ENCODE results near the gene AP3B1. TPM values are rescaled to one million over a fixed set of nuclear protein-coding genes. Genes with fewer than 3 reads are reported as not detected.
A peak's percentile ranks its signal among the peaks of the same experiment; 100 is the strongest.

The AP3B1 gene
- total and polyA plus RNA-seq, 2 donors (not counting 1 experiment from before 2014, with no cell fraction given), result 26.8 to 58.9 TPM

GRCh38 chr5:78269088-78269703, 25.3 kb downstream of the AP3B1 start:
- ChIA-PET CTCF (interaction anchor here (0.6 to 3.4 kb wide), 12 partner anchors 8 to 709 kb away, joined by 3 to 21 read pairs (median 4); partner anchors contain the start of gene AP3B1), POLR2A (no interaction called here)
- H2AFZ ChIP-seq (ENCODE audit: insufficient read depth, low read depth, low read length, poor library complexity, severe bottlenecking), result no peak overlapping the region
- intact Hi-C loops (cut with micrococcal nuclease), result loop anchor here (1.0 to 10.0 kb wide), 3 partner anchors 47 to 752 kb away; no protein-coding TSS in a partner anchor
- H3K4me3 ChIP-seq (ENCODE audit: control extremely low read depth in 1 of 5, extremely low read depth in 1 of 5, insufficient read depth in 1 of 5, low read depth in 2 of 5, low read length in 4 of 5), result no peak overlapping the region
- no peaks in the 10 kb centered on the region for H3K9me3 Mint-ChIP-seq (ENCODE audit: insufficient read depth)
- DNase-seq (peak; percentile 50), ATAC-seq (ENCODE audit: low read depth) (peak; percentile 54)
- peaks cover 26% of the 10 kb centered on the region for H3K79me2 ChIP-seq (ENCODE audit: control insufficient read depth, insufficient read depth, low read length)
- H3K27me3 ChIP-seq (replicated peaks in 1 of 4; ENCODE audit: control extremely low read depth in 1 of 4, control insufficient read depth in 3 of 4, insufficient read depth in 4 of 4, low read length in 3 of 4), result no peaks in the 10 kb centered on the region
- H3K27ac ChIP-seq (ENCODE audit: low read length in 2 of 2), result no peak overlapping the region
- TF ChIP-seq, protein P1, sequence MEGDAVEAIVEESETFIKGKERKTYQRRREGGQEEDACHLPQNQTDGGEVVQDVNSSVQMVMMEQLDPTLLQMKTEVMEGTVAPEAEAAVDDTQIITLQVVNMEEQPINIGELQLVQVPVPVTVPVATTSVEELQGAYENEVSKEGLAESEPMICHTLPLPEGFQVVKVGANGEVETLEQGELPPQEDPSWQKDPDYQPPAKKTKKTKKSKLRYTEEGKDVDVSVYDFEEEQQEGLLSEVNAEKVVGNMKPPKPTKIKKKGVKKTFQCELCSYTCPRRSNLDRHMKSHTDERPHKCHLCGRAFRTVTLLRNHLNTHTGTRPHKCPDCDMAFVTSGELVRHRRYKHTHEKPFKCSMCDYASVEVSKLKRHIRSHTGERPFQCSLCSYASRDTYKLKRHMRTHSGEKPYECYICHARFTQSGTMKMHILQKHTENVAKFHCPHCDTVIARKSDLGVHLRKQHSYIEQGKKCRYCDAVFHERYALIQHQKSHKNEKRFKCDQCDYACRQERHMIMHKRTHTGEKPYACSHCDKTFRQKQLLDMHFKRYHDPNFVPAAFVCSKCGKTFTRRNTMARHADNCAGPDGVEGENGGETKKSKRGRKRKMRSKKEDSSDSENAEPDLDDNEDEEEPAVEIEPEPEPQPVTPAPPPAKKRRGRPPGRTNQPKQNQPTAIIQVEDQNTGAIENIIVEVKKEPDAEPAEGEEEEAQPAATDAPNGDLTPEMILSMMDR (IDR thresholded peaks at IDR 0.05), result peak; percentile 80
- TF ChIP-seq EZH2 (IDR thresholded peaks at IDR 0.05; ENCODE audit: borderline replicate concordance, insufficient read depth, low read depth, low read length, poor library complexity, severe bottlenecking), result no peak
- H3K36me3 ChIP-seq (replicated peaks in 1 of 2; ENCODE audit: control extremely low read depth in 1 of 2, control insufficient read depth in 1 of 2, extremely low read depth in 1 of 2, insufficient read depth in 2 of 2, low read length in 1 of 2), result peaks cover 0 to 15% of the 10 kb centered on the region in 2 experiments
- no peaks in the 10 kb centered on the region for H3K9me3 ChIP-seq (ENCODE audit: control extremely low read depth in 1 of 3, control insufficient read depth in 2 of 3, insufficient read depth in 1 of 3, low read length in 2 of 3)
- H3K4me2 ChIP-seq (replicated peaks; ENCODE audit: low read depth, low read length, poor library complexity, severe bottlenecking), result no peak overlapping the region
- H3K4me1 ChIP-seq (ENCODE audit: control insufficient read depth in 2 of 2, insufficient read depth in 2 of 2, low read length in 2 of 2), result peaks cover 3 to 16% of the 10 kb centered on the region in 2 donors
- H3K27me3 Mint-ChIP-seq, result no peaks in the 10 kb centered on the region
- no peak overlapping the region for H3K9ac ChIP-seq (ENCODE audit: low read length)
- H3K4me3 Mint-ChIP-seq, result no peak overlapping the region
- H3K4me1 Mint-ChIP-seq, result peaks cover 14% of the 10 kb centered on the region
- H4K20me1 ChIP-seq (ENCODE audit: control insufficient read depth, insufficient read depth, low read length, poor library complexity, severe bottlenecking), result peaks cover 25% of the 10 kb centered on the region
- no peak overlapping the region for H3K27ac Mint-ChIP-seq

DNA sequence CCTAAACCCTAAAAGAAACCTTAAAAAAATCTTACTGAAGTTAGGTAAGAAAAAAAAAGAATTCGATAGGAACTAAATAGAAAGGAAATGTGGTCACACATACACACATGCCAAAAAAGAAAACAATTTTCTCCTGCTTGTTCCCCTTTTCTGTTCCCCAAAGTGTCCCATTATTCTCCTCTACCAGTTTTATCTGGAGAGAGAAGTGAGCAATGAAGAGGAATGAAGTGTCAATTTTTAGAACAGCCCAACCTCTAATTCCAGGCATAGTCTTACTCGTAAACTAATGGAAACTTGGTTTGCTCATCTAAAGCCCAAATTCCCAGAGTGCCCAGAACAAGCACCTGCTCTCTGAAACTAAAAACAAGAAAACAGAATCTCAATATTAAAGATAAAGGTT, 26.1 kb downstream of the AP3B1 start:
- no peaks in the 10 kb centered on the region for H3K27me3 ChIP-seq (replicated peaks in 1 of 4; ENCODE audit: control extremely low read depth in 1 of 4, control insufficient read depth in 3 of 4, insufficient read depth in 4 of 4, low read length in 3 of 4)
- no peak for ATAC-seq (ENCODE audit: low read depth)
- H3K4me3 ChIP-seq (ENCODE audit: control extremely low read depth in 1 of 5, extremely low read depth in 1 of 5, insufficient read depth in 1 of 5, low read depth in 2 of 5, low read length in 4 of 5), result no peak overlapping the region
- H3K9me3 Mint-ChIP-seq (ENCODE audit: insufficient read depth), result no peaks in the 10 kb centered on the region
- H3K27ac Mint-ChIP-seq, result peak overlapping the region; percentile 52
- H3K4me3 Mint-ChIP-seq, result peak overlapping the region; percentile 27
- peak overlapping the region; percentile 25 for H3K9ac ChIP-seq (ENCODE audit: low read length)
- no CpG with 5 or more reads among the region's 2 CpGs for WGBS (ENCODE audit: insufficient coverage)
- TF ChIP-seq, protein P1 (IDR thresholded peaks at IDR 0.05), result no peak
- TF ChIP-seq EZH2 (IDR thresholded peaks at IDR 0.05; ENCODE audit: borderline replicate concordance, insufficient read depth, low read depth, low read length, poor library complexity, severe bottlenecking), result no peak
- H3K4me1 Mint-ChIP-seq, result peaks cover 12% of the 10 kb centered on the region
- H4K20me1 ChIP-seq (ENCODE audit: control insufficient read depth, insufficient read depth, low read length, poor library complexity, severe bottlenecking), result peaks cover 17% of the 10 kb centered on the region
- H3K9me3 ChIP-seq (ENCODE audit: control extremely low read depth in 1 of 3, control insufficient read depth in 2 of 3, insufficient read depth in 1 of 3, low read length in 2 of 3), result no peaks in the 10 kb centered on the region
- H2AFZ ChIP-seq (ENCODE audit: insufficient read depth, low read depth, low read length, poor library complexity, severe bottlenecking), result no peak overlapping the region
- H3K27me3 Mint-ChIP-seq, result no peaks in the 10 kb centered on the region
- CTCF ChIA-PET, result interaction anchor here (0.7 to 3.4 kb wide), 12 partner anchors 9 to 708 kb away, joined by 3 to 21 read pairs (median 4); partner anchors contain the start of gene AP3B1
- H3K4me2 ChIP-seq (replicated peaks; ENCODE audit: low read depth, low read length, poor library complexity, severe bottlenecking), result peak overlapping the region; percentile 40
- H3K36me3 ChIP-seq (replicated peaks in 1 of 2; ENCODE audit: control extremely low read depth in 1 of 2, control insufficient read depth in 1 of 2, extremely low read depth in 1 of 2, insufficient read depth in 2 of 2, low read length in 1 of 2), result peaks cover 0 to 17% of the 10 kb centered on the region in 2 experiments
- peaks cover 3 to 16% of the 10 kb centered on the region in 2 donors for H3K4me1 ChIP-seq (ENCODE audit: control insufficient read depth in 2 of 2, insufficient read depth in 2 of 2, low read length in 2 of 2)
- DNase-seq, result peak; percentile 19
- POLR2A ChIA-PET, result no interaction called here
- H3K79me2 ChIP-seq (ENCODE audit: control insufficient read depth, insufficient read depth, low read length), result peaks cover 17% of the 10 kb centered on the region
- H3K27ac ChIP-seq (ENCODE audit: low read length in 2 of 2), result peak overlapping the region in 1 of 2 donors; percentile 69
- intact Hi-C loops (cut with micrococcal nuclease), result loop anchor here (5.0 to 10.0 kb wide), 2 partner anchors 624 to 751 kb away; no protein-coding TSS in a partner anchor
